ENCODE measurements around the gene SAA4.
"Not testable (repeated sequence)": the region's sequence is repeated elsewhere in the genome, so short reads cannot be mapped to it uniquely, and the experiment has no call there.

Gene SAA4

GRCh38 chr11:18204771-18205170 lies 31.8 kb downstream of the SAA4 start:
- no peak for TF ChIP-seq CTCF (IDR thresholded peaks at IDR 0.05; ENCODE audit: low read depth, low read length, missing control alignments)
- no peak overlapping the region for H3K4me3 ChIP-seq (ENCODE audit: low read depth, low read length)
- no peak for DNase-seq (ENCODE audit: low read depth)
- in situ Hi-C loops (cut with HindIII; ENCODE audit: low sequenced_read_pairs), result no loop called here

- in situ Hi-C loops (cut with HindIII; ENCODE audit: low sequenced_read_pairs), result no loop called here
- TF ChIP-seq CTCF (IDR thresholded peaks at IDR 0.05; ENCODE audit: low read depth, low read length, missing control alignments), result no peak
- H3K4me3 ChIP-seq (ENCODE audit: low read depth, low read length), result no peak overlapping the region
These were observed 32.4 kb downstream of the SAA4 start for GRCh38 chr11:18204220-18204619.

GRCh38 chr11:18203723-18204122 lies 32.9 kb downstream of the SAA4 start:
- in situ Hi-C loops (cut with HindIII; ENCODE audit: low sequenced_read_pairs), result no loop called here
- DNase-seq (ENCODE audit: low read depth), result no peak

More at GRCh38 chr11:18204220-18204619, 32.4 kb downstream of the SAA4 start:
- DNase-seq (ENCODE audit: low read depth), result no peak

GRCh38 chr11:18197738-18198137 lies 38.9 kb downstream of the SAA4 start:
- DNase-seq (ENCODE audit: low read depth); in situ Hi-C loops (cut with HindIII; ENCODE audit: low sequenced_read_pairs); H3K4me3 ChIP-seq (ENCODE audit: low read depth, low read length): not testable (repeated sequence)

More at GRCh38 chr11:18203723-18204122, 32.9 kb downstream of the SAA4 start:
- TF ChIP-seq CTCF (IDR thresholded peaks at IDR 0.05; ENCODE audit: low read depth, low read length, missing control alignments), result peak; percentile 39
- H3K4me3 ChIP-seq (ENCODE audit: low read depth, low read length), result no peak overlapping the region

GRCh38 chr11:18196532-18196931 lies 40.1 kb downstream of the SAA4 start:
- in situ Hi-C loops (cut with HindIII; ENCODE audit: low sequenced_read_pairs), result no loop called here
- H3K4me3 ChIP-seq (ENCODE audit: low read depth, low read length), result no peak overlapping the region
- DNase-seq (ENCODE audit: low read depth), result no peak
- no peak for TF ChIP-seq CTCF (IDR thresholded peaks at IDR 0.05; ENCODE audit: low read depth, low read length, missing control alignments)

- in situ Hi-C loops (cut with HindIII; ENCODE audit: low sequenced_read_pairs), result no loop called here
- no peak for DNase-seq (ENCODE audit: low read depth)
- H3K4me3 ChIP-seq (ENCODE audit: low read depth, low read length), result no peak overlapping the region
- no peak for TF ChIP-seq CTCF (IDR thresholded peaks at IDR 0.05; ENCODE audit: low read depth, low read length, missing control alignments)
These were observed 43.6 kb downstream of the SAA4 start for GRCh38 chr11:18193010-18193409.

GRCh38 chr11:18191376-18191775 lies 45.2 kb downstream of the SAA4 start:
- no peak for TF ChIP-seq CTCF (IDR thresholded peaks at IDR 0.05; ENCODE audit: low read depth, low read length, missing control alignments)
- H3K4me3 ChIP-seq (ENCODE audit: low read depth, low read length), result no peak overlapping the region
- in situ Hi-C loops (cut with HindIII; ENCODE audit: low sequenced_read_pairs), result no loop called here
- no peak for DNase-seq (ENCODE audit: low read depth)

GRCh38 chr11:18189476-18190245 lies 46.9 kb downstream of the SAA4 start:
- in situ Hi-C loops (cut with HindIII; ENCODE audit: low sequenced_read_pairs); DNase-seq (ENCODE audit: low read depth); H3K4me3 ChIP-seq (ENCODE audit: low read depth, low read length): not testable (repeated sequence)

Measured in astrocyte of the cerebellum (primary cell).